A673 (cell line): ENCODE measurements around the gene LRRC74A. TPM values are rescaled to one million over a fixed set of nuclear protein-coding genes. Genes with fewer than 3 reads are reported as not detected.

Source experiments
- BruUV-seq: library from RNA; stranded (reverse); fragments of 400-500 nt; replicated peaks from 2 replicates; lab custom pipeline; 2021; lab: Mats Ljungman, UMichigan
- CTCF ChIA-PET: fragments of 300-600 bp; sonication (Branson Sonifier 250); formaldehyde crosslinking; loops from one replicate; lab custom pipeline; 2022; ENCODE audit warnings: antibody characterized with exemption; lab: Charles Lee
- POLR2A ChIA-PET: fragments of 300-600 bp; sonication (Branson Sonifier 250); formaldehyde crosslinking; loops from one replicate; lab custom pipeline; 2022; ENCODE audit warnings: antibody characterized with exemption; ENCODE audit not compliant: low non-redundant PET; lab: Charles Lee
- DNase-seq: peaks from one replicate; pipeline ENCODE4 v3.0.0-alpha.2; 2015; ENCODE audit warnings: low spot score
- H3K27ac ChIP-seq: fragments of 200-600 bp; sonication (generic); 2 replicates; pipeline ENCODE4 v1.5.1; 2016; ENCODE audit warnings: mixed run types, low read depth, mild to moderate bottlenecking, mixed read lengths, antibody characterized with exemption, low read length; ENCODE audit not compliant: poor library complexity, severe bottlenecking
- H3K27me3 ChIP-seq: fragments of 200-600 bp; sonication (generic); replicated peaks from 2 replicates; pipeline ENCODE4 v1.6.1; 2017; ENCODE audit warnings: mixed run types, low read depth, mild to moderate bottlenecking, mixed read lengths, antibody characterized with exemption, low read length; ENCODE audit not compliant: insufficient read depth, poor library complexity
- H3K36me3 ChIP-seq: fragments of 200-600 bp; sonication (generic); 2 replicates; pipeline ENCODE4 v1.6.1; 2016; ENCODE audit warnings: mixed run types, mild to moderate bottlenecking, mixed read lengths, antibody characterized with exemption, low read length; ENCODE audit not compliant: insufficient read depth, poor library complexity, severe bottlenecking
- H3K4me1 ChIP-seq: fragments of 200-600 bp; sonication (generic); 2 replicates; pipeline ENCODE4 v1.6.1; 2017; ENCODE audit warnings: mixed run types, mild to moderate bottlenecking, mixed read lengths, antibody characterized with exemption, low read length; ENCODE audit not compliant: insufficient read depth, poor library complexity, severe bottlenecking
- H3K4me3 ChIP-seq: fragments of 200-600 bp; sonication (generic); 2 replicates; pipeline ENCODE4 v1.5.1; 2016; ENCODE audit warnings: low read depth, mixed run types, mild to moderate bottlenecking, mixed read lengths, low read length; ENCODE audit not compliant: poor library complexity, severe bottlenecking
- H3K9me3 ChIP-seq: fragments of 200-600 bp; sonication (generic); 2 replicates; pipeline ENCODE4 v1.6.1; 2016; ENCODE audit warnings: mixed run types, low read depth, mild to moderate bottlenecking, mixed read lengths, antibody characterized with exemption, low read length; ENCODE audit not compliant: poor library complexity, severe bottlenecking
- CTCF ChIP-seq: fragments of 300-800, 200-600 bp; sonication (generic); conservative IDR thresholded peaks from 2 replicates; pipeline ENCODE4 v1.5.1; 2017; ENCODE audit warnings: low read depth, mild to moderate bottlenecking, antibody characterized with exemption, low read length, moderate library complexity, mixed read lengths
- EZH2 ChIP-seq: fragments of 200-600 bp; sonication (generic); IDR thresholded peaks from 2 replicates; pipeline ENCODE4 v1.6.1; 2017; ENCODE audit warnings: borderline replicate concordance, low read depth, mild to moderate bottlenecking, mixed read lengths, antibody characterized with exemption, low read length; ENCODE audit not compliant: poor library complexity, severe bottlenecking
- intact Hi-C: fragments of 100-400 bp; cut with micrococcal nuclease; formaldehyde crosslinking; loops from one replicate; pipeline ENCODE4 v1.10.0; 2022; ENCODE audit not compliant: unreplicated experiment
- total RNA-seq: library from RNA; stranded (reverse); gene quantifications from 2 replicates; pipeline ENCODE4 v1.2.3, GENCODE V29; 2021

The LRRC74A gene
- total RNA-seq, 1 experiment from 2014 or later: not detected

- H3K27ac ChIP-seq: no peak overlapping the region
Measured at GRCh38 chr14:76900682-76901081, 74.5 kb downstream of the LRRC74A start.

GRCh38 chr14:76901171-76902055 is 75.2 kb downstream of the LRRC74A start:
- TF ChIP-seq CTCF (no peak), EZH2 (no peak)
- H3K4me3 ChIP-seq: no peak overlapping the region
- H3K4me1 ChIP-seq: peaks cover 26% of the 10 kb centered on the region
- H3K27me3 ChIP-seq: no peaks in the 10 kb centered on the region
- POLR2A ChIA-PET: no interaction called here
- H3K9me3 ChIP-seq: no peaks in the 10 kb centered on the region
- BruUV-seq: no TSS peak
- no peaks in the 10 kb centered on the region for H3K36me3 ChIP-seq
- intact Hi-C loops: no loop called here
- CTCF ChIA-PET: interaction anchor here (1.8 kb wide), 1 partner anchor 25 kb away, joined by 5 read pairs; no protein-coding TSS in a partner anchor
- no peak for DNase-seq
- no peak overlapping the region for H3K27ac ChIP-seq

More at GRCh38 chr14:76900682-76901081, 74.5 kb downstream of the LRRC74A start:
- TF ChIP-seq EZH2 (no peak), CTCF (no peak)
- Histone ChIP-seq H3K9me3 (no peaks in the 10 kb centered on the region), H3K27me3 (no peaks in the 10 kb centered on the region), H3K36me3 (no peaks in the 10 kb centered on the region), H3K4me1 (peaks cover 24% of the 10 kb centered on the region), H3K4me3 (no peak overlapping the region)
- BruUV-seq: no TSS peak
- intact Hi-C loops: no loop called here
- ChIA-PET POLR2A (no interaction called here), CTCF (interaction anchor here (1.8 kb wide), 1 partner anchor 25 kb away, joined by 5 read pairs; no protein-coding TSS in a partner anchor)
- no peak for DNase-seq

- Histone ChIP-seq H3K4me1 (peaks cover 26% of the 10 kb centered on the region), H3K27me3 (no peaks in the 10 kb centered on the region), H3K4me3 (no peak overlapping the region), H3K27ac (no peak overlapping the region), H3K9me3 (no peaks in the 10 kb centered on the region), H3K36me3 (no peaks in the 10 kb centered on the region)
- ChIA-PET POLR2A (no interaction called here), CTCF (no interaction called here)
- no peak for TF ChIP-seq EZH2
- no peak for TF ChIP-seq CTCF
- intact Hi-C loops: no loop called here
- BruUV-seq: no TSS peak
- no peak for DNase-seq
Measured at GRCh38 chr14:76902591-76902990, 76.4 kb downstream of the LRRC74A start.
